Calu3 (cell line): ENCODE results near the gene NCL. TPM values are rescaled to one million over a fixed set of nuclear protein-coding genes. Genes with fewer than 3 reads are reported as not detected.

Source experiments
- BruUV-seq: library from RNA; stranded (reverse); fragments of 400-500 nt; replicated peaks from 2 replicates; lab custom pipeline; 2021; lab: Mats Ljungman, UMichigan
- CTCF ChIA-PET: fragments of 300-600 bp; sonication (Branson Sonifier 250); formaldehyde crosslinking; loops from one replicate; lab custom pipeline; 2022; ENCODE audit warnings: antibody characterized with exemption; lab: Charles Lee
- DNase-seq: peaks from one replicate; pipeline ENCODE4 v3.0.0; 2022
- H3K27ac Mint-ChIP-seq: one replicate; pipeline ENCODE4 v1.8.0; 2022; ENCODE audit warnings: mixed read lengths; ENCODE audit not compliant: unreplicated experiment
- H3K27me3 Mint-ChIP-seq: one replicate; pipeline ENCODE4 v1.8.0; 2022; ENCODE audit warnings: mixed read lengths; ENCODE audit not compliant: unreplicated experiment
- H3K36me3 Mint-ChIP-seq: one replicate; pipeline ENCODE4 v1.8.0; 2022; ENCODE audit warnings: mild to moderate bottlenecking, moderate library complexity, mixed read lengths; ENCODE audit not compliant: insufficient read depth, unreplicated experiment
- H3K4me1 Mint-ChIP-seq: one replicate; pipeline ENCODE4 v1.8.0; 2022; ENCODE audit warnings: mild to moderate bottlenecking, low read depth, mixed read lengths; ENCODE audit not compliant: unreplicated experiment
- H3K4me3 Mint-ChIP-seq: one replicate; pipeline ENCODE4 v1.8.0; 2022; ENCODE audit warnings: mild to moderate bottlenecking, low read depth, moderate library complexity, mixed read lengths; ENCODE audit not compliant: unreplicated experiment
- H3K9me3 Mint-ChIP-seq: one replicate; pipeline ENCODE4 v1.8.0; 2022; ENCODE audit warnings: low read depth, mixed read lengths; ENCODE audit not compliant: unreplicated experiment
- intact Hi-C: fragments of 100-400 bp; cut with micrococcal nuclease; formaldehyde crosslinking; loops from one replicate; pipeline ENCODE4 v1.10.0; 2022; ENCODE audit not compliant: unreplicated experiment
- total RNA-seq: library from RNA; stranded (reverse); gene quantifications from 2 replicates; pipeline ENCODE4 v1.2.3, GENCODE V29; 2022
- TF ChIP-seq, protein P1 (sequence below): fragments of 200-600 bp; IDR thresholded peaks from one replicate; pipeline ENCODE4 v1.8.0; 2022; ENCODE audit warnings: antibody characterized with exemption; ENCODE audit not compliant: unreplicated experiment

Gene NCL
- total RNA-seq, 1 experiment from 2014 or later: 719 TPM

GRCh38 chr2:231502596-231502995, 38.3 kb upstream of the NCL start:
- DNase-seq: no peak
- CTCF ChIA-PET: no interaction called here
- no TSS peak for BruUV-seq
- H3K9me3 Mint-ChIP-seq: no peaks in the 10 kb centered on the region
- no peak overlapping the region for H3K27ac Mint-ChIP-seq
- no peaks in the 10 kb centered on the region for H3K36me3 Mint-ChIP-seq
- no peaks in the 10 kb centered on the region for H3K4me1 Mint-ChIP-seq
- TF ChIP-seq, protein P1, sequence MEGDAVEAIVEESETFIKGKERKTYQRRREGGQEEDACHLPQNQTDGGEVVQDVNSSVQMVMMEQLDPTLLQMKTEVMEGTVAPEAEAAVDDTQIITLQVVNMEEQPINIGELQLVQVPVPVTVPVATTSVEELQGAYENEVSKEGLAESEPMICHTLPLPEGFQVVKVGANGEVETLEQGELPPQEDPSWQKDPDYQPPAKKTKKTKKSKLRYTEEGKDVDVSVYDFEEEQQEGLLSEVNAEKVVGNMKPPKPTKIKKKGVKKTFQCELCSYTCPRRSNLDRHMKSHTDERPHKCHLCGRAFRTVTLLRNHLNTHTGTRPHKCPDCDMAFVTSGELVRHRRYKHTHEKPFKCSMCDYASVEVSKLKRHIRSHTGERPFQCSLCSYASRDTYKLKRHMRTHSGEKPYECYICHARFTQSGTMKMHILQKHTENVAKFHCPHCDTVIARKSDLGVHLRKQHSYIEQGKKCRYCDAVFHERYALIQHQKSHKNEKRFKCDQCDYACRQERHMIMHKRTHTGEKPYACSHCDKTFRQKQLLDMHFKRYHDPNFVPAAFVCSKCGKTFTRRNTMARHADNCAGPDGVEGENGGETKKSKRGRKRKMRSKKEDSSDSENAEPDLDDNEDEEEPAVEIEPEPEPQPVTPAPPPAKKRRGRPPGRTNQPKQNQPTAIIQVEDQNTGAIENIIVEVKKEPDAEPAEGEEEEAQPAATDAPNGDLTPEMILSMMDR: no peak
- intact Hi-C loops: no loop called here
- no peaks in the 10 kb centered on the region for H3K27me3 Mint-ChIP-seq
- no peak overlapping the region for H3K4me3 Mint-ChIP-seq

- H3K36me3 Mint-ChIP-seq: no peaks in the 10 kb centered on the region
- TF ChIP-seq, protein P1: no peak
- H3K4me1 Mint-ChIP-seq: no peaks in the 10 kb centered on the region
- no peak overlapping the region for H3K27ac Mint-ChIP-seq
- intact Hi-C loops: no loop called here
- H3K9me3 Mint-ChIP-seq: no peaks in the 10 kb centered on the region
- no peak for DNase-seq
- no peak overlapping the region for H3K4me3 Mint-ChIP-seq
- no peaks in the 10 kb centered on the region for H3K27me3 Mint-ChIP-seq
- CTCF ChIA-PET: no interaction called here
- BruUV-seq: no TSS peak
Measured at GRCh38 chr2:231497651-231498050, 33.4 kb upstream of the NCL start.

GRCh38 chr2:231494669-231495068, 30.4 kb upstream of the NCL start:
- Mint-ChIP-seq H3K36me3 (no peaks in the 10 kb centered on the region), H3K4me1 (no peaks in the 10 kb centered on the region), H3K4me3 (no peak overlapping the region), H3K27me3 (no peaks in the 10 kb centered on the region), H3K9me3 (peaks cover under 1% of the 10 kb centered on the region), H3K27ac (no peak overlapping the region)
- DNase-seq: no peak
- no TSS peak for BruUV-seq
- intact Hi-C loops: no loop called here
- CTCF ChIA-PET: no interaction called here
- TF ChIP-seq, protein P1: no peak

- Mint-ChIP-seq H3K4me1 (no peaks in the 10 kb centered on the region), H3K4me3 (no peak overlapping the region), H3K27me3 (peaks cover 23% of the 10 kb centered on the region), H3K9me3 (peaks cover 5% of the 10 kb centered on the region), H3K36me3 (no peaks in the 10 kb centered on the region), H3K27ac (no peak overlapping the region)
- CTCF ChIA-PET: interaction anchor here (0.6 kb wide), 1 partner anchor 295 kb away, joined by 3 read pairs; no protein-coding TSS in a partner anchor
- no peak for DNase-seq
- intact Hi-C loops: no loop called here
- TF ChIP-seq, protein P1: no peak
- no TSS peak for BruUV-seq
Measured at GRCh38 chr2:231490801-231491200, 26.5 kb upstream of the NCL start.
